ENCODE measurements around the gene CCDC144A. TPM values are rescaled to one million over a fixed set of nuclear protein-coding genes. Genes with fewer than 3 reads are reported as not detected.
"Not testable (repeated sequence)": the region's sequence is repeated elsewhere in the genome, so short reads cannot be mapped to it uniquely, and the experiment has no call there.

The CCDC144A gene
- total RNA-seq, 2 experiments from 2014 or later = 1.7 to 2.4 TPM

- ChIA-PET POLR2A (no interaction called here), CTCF (no interaction called here)
- no peak for DNase-seq
- no peak for ATAC-seq
- Mint-ChIP-seq H3K4me3 (no peak overlapping the region), H3K4me1 (ENCODE audit: low read depth) (no peaks in the 10 kb centered on the region), H3K27me3 (no peaks in the 10 kb centered on the region), H3K9me3 (no peaks in the 10 kb centered on the region), H3K27ac (no peak overlapping the region), H3K36me3 (ENCODE audit: low read depth) (no peaks in the 10 kb centered on the region)
- TF ChIP-seq CTCF (IDR thresholded peaks at IDR 0.05) = no peak
- intact Hi-C loops (cut with micrococcal nuclease) = no loop called here
Measured at GRCh38 chr17:16817201-16817600, 127.2 kb downstream of the CCDC144A start.

- CTCF ChIA-PET; ATAC-seq; H3K36me3 Mint-ChIP-seq (ENCODE audit: low read depth); H3K4me1 Mint-ChIP-seq (ENCODE audit: low read depth); POLR2A ChIA-PET; H3K27me3 Mint-ChIP-seq; H3K27ac Mint-ChIP-seq; H3K4me3 Mint-ChIP-seq; H3K9me3 Mint-ChIP-seq; DNase-seq; intact Hi-C loops (cut with micrococcal nuclease): not testable (repeated sequence)
Measured at GRCh38 chr17:16817940-16818339, 127.9 kb downstream of the CCDC144A start.

- Mint-ChIP-seq H3K4me3 (no peak overlapping the region), H3K9me3 (no peaks in the 10 kb centered on the region), H3K27ac (no peak overlapping the region), H3K27me3 (no peaks in the 10 kb centered on the region), H3K36me3 (ENCODE audit: low read depth) (no peaks in the 10 kb centered on the region), H3K4me1 (ENCODE audit: low read depth) (no peaks in the 10 kb centered on the region)
- no peak for DNase-seq
- intact Hi-C loops (cut with micrococcal nuclease) = no loop called here
- POLR2A ChIA-PET = no interaction called here
- no peak for TF ChIP-seq CTCF (IDR thresholded peaks at IDR 0.05)
- CTCF ChIA-PET = no interaction called here
- ATAC-seq = no peak
Measured at GRCh38 chr17:16818340-16818739, 128.3 kb downstream of the CCDC144A start.

- H3K36me3 Mint-ChIP-seq (ENCODE audit: low read depth) = no peaks in the 10 kb centered on the region
Measured at GRCh38 chr17:16818821-16819683, 129.0 kb downstream of the CCDC144A start.

GRCh38 chr17:16820161-16820877 is 130.3 kb downstream of the CCDC144A start:
- TF ChIP-seq CTCF (IDR thresholded peaks at IDR 0.05) = no peak
- H3K27me3 Mint-ChIP-seq = no peaks in the 10 kb centered on the region
- DNase-seq = no peak
- no peak for ATAC-seq
- H3K4me1 Mint-ChIP-seq (ENCODE audit: low read depth) = no peaks in the 10 kb centered on the region
- POLR2A ChIA-PET = no interaction called here
- no peaks in the 10 kb centered on the region for H3K36me3 Mint-ChIP-seq (ENCODE audit: low read depth)
- no peaks in the 10 kb centered on the region for H3K9me3 Mint-ChIP-seq
- intact Hi-C loops (cut with micrococcal nuclease) = no loop called here
- no peak overlapping the region for H3K4me3 Mint-ChIP-seq
- H3K27ac Mint-ChIP-seq = no peak overlapping the region
- CTCF ChIA-PET = no interaction called here

More at GRCh38 chr17:16818821-16819683, 129.0 kb downstream of the CCDC144A start:
- H3K4me1 Mint-ChIP-seq (ENCODE audit: low read depth) = no peaks in the 10 kb centered on the region
- intact Hi-C loops (cut with micrococcal nuclease) = no loop called here
- H3K4me3 Mint-ChIP-seq = no peak overlapping the region
- no peaks in the 10 kb centered on the region for H3K27me3 Mint-ChIP-seq
- CTCF ChIA-PET = no interaction called here
- no peak for TF ChIP-seq CTCF (IDR thresholded peaks at IDR 0.05)
- POLR2A ChIA-PET = no interaction called here
- H3K9me3 Mint-ChIP-seq = no peaks in the 10 kb centered on the region
- ATAC-seq (no peak), DNase-seq (no peak)
- no peak overlapping the region for H3K27ac Mint-ChIP-seq
